Fibroblast of skin of back (primary cell): ENCODE results near the gene SLC2A9.

Source experiments
- DNase-seq: peaks from one replicate; pipeline ENCODE4 v3.0.0-alpha.2; 2013

SLC2A9 gene

GRCh38 chr4:10041036-10041435 is 19.7 kb upstream of the SLC2A9 start:
- DNase-seq: no peak

- DNase-seq: no peak
These were observed 19.0 kb upstream of the SLC2A9 start for GRCh38 chr4:10040049-10040892.

- no peak for DNase-seq
These were observed 15.6 kb upstream of the SLC2A9 start for GRCh38 chr4:10036807-10037342.

- no peak for DNase-seq
These were observed 13.8 kb upstream of the SLC2A9 start for GRCh38 chr4:10035130-10035529.

DNA sequence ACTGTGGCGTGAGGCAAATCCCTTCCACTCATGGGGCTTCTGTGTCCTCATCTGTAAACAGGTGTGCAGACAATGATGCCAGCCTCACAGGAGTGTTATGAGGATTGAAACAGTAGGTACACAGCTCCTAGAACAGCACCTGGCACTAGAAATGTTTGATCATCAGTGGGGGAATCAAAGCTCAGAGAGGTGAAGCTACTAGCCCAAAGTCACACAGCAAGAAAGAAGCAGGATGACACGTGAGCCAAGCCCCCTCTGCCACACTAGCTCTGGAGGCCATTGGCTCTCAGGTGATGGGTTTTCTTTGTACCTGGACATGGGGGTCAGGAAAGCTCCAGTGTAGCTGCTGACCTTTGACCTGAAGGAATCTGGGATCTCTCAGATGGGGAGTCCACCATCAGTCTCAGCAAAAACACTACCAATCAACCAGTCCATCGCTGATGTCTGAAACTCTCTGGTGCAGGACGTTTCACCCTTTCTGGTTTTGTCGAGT is 13.4 kb upstream of the SLC2A9 start:
- no peak for DNase-seq

DNA sequence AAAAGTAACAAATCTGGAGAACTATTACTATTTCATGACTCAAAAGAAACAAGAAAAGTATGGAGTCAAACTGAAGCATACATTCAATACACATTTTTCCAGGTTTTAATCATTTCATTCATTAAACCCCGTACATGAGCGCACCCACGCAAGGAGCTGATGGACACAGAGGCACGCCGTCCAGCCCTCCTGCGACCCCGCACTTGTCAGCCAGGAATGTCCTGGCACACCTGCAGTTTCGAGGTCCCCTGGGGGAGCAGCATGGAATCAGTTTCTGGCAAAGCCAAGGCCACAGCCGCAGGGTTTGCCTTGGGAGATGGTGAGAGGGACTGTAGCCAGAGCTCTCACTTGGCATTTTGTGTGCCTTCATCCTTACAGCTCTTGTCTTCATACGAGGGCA is 12.8 kb upstream of the SLC2A9 start:
- no peak for DNase-seq

DNA sequence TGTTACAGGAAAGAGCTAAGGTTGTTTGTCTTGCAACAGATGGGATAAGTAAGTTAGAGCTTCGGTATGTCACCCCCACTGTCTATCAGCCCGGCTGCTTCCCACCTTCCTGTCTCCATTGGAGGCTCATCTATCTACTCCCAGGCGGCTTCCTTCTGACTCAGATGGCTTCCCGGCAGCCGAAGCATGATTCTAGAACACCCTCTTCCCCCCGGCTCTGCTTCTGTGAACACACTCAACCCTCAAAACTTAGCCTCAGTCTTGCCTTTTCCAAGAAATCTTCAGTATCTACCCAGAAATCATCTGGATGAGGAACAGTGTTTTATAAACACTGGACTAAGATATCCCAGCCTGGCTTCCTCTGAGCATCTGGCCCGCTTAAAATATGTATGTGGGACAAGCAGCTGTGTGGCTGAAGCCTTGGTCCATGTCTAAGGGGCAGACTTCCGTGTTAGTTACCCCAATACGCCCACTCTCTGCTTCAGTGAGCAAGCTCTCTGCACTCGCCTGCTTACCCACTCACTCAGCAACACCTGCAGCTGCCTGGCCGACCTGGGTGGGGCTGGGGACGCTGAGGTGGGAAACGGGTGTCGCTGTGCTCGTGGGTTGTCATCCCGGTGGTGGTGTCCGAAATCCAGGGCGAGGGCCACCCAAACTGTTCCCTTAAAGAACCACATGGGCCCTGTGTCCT is 12.0 kb upstream of the SLC2A9 start:
- peak; percentile 74 for DNase-seq

GRCh38 chr4:10032625-10033024 is 11.3 kb upstream of the SLC2A9 start:
- DNase-seq: peak; percentile 52

- peak; percentile 54 for DNase-seq
These were observed 10.6 kb upstream of the SLC2A9 start for GRCh38 chr4:10031668-10032590.

DNA sequence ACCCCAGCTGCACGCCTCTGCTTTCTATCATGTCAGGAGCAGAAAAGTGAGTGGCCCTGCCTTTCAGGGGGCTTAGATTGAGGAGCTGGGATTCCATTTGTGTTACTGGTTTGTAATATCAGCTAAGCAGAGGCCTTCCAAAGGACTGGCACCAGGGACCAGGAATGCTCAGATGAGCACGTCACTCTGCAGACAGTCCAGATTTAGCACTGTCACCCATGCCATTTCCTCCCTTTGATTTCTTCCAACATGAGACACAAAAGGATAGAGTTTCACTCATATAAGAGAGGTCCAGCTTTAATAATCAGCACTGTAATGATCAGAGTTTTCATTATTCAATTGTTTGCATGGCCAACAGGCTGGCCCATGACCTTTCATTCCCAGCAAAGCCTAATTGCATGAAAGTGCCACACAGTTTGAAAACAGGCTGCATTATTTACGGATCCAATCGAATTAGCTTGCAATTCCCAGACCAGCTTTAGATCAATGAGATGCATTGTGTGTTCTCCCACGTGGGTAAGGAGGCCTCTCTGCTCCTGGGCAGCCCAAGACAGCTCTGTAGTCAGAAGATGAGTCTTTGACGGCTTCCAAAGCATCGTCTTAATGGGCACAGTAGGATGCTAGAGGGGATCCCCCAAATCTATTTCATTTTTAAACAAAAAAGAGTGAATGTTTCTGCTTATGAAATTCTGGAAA is 9.8 kb upstream of the SLC2A9 start:
- DNase-seq: peak; percentile 43

GRCh38 chr4:10029403-10029802 is 8.1 kb upstream of the SLC2A9 start:
- no peak for DNase-seq

GRCh38 chr4:10028910-10029309 is 7.6 kb upstream of the SLC2A9 start:
- peak; percentile 45 for DNase-seq

- DNase-seq: no peak
These were observed 5.2 kb upstream of the SLC2A9 start for GRCh38 chr4:10026485-10026884.

DNA sequence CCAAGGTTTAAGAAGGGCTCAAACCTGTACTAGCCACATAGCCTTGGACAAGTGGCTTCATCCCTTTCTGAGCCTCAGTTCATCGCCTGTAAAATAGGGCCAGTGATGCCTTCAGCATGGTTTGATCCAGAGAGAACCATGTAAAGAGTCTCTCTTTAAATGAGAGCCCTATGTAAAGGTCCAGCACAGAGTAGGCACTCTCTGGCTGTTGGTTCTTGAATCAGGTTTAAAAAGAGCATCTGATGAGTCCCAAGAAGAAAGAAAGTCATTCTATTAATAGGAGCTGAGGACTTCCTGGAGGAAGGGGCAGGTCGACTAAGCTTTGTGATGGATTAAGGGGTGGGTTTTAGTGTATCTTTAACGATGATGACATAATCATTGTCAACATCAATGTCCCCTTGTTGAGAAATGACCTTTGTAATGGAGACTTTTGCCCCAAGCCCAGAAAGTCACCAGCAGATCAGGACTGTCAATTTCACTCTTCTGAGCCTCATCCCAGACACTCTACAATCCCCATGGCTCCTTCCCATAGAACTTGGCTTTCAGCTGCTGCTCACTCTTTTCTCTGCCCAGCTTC is 4.0 kb upstream of the SLC2A9 start:
- no peak for DNase-seq

- no peak for DNase-seq
These were observed 3.0 kb upstream of the SLC2A9 start for GRCh38 chr4:10024303-10024702.

DNA sequence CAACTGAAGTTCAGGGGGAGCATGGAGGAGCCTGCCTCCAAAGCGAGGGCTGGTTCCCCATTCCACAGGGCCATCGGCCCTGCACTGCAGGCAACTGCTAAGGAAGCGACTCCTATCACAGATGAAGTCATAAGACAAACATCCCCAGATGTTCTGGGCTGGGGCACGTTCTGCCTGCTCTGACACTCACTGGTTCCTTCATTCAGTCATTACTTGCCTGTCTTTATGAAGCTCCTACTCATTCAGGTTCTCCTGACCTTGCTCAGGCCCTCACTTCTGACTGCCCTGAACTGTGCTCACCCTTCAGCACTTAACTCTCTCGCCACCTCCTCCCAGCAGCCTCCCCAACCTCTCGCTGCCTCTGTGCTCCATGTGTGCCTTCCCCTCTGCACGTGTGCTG is 2.5 kb upstream of the SLC2A9 start:
- peak; percentile 59 for DNase-seq

DNA sequence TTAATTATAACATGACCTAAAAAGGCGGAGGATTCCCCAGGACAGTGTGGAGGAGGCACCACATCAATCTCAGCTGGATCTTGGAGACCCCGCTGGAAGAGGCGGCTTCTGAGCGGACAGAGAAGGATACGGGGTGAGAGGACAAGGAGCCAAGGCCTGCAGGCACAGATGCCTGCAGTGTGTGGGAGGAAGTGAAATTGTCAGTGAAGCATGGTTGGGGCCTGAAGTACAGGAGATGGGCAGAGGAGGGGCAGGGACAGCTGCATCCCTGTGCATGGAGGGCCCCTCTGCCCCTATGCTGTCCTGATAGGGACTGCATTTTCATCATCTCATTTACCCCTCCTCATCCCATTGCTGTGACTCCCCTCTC is 1.7 kb upstream of the SLC2A9 start:
- DNase-seq: no peak

DNA sequence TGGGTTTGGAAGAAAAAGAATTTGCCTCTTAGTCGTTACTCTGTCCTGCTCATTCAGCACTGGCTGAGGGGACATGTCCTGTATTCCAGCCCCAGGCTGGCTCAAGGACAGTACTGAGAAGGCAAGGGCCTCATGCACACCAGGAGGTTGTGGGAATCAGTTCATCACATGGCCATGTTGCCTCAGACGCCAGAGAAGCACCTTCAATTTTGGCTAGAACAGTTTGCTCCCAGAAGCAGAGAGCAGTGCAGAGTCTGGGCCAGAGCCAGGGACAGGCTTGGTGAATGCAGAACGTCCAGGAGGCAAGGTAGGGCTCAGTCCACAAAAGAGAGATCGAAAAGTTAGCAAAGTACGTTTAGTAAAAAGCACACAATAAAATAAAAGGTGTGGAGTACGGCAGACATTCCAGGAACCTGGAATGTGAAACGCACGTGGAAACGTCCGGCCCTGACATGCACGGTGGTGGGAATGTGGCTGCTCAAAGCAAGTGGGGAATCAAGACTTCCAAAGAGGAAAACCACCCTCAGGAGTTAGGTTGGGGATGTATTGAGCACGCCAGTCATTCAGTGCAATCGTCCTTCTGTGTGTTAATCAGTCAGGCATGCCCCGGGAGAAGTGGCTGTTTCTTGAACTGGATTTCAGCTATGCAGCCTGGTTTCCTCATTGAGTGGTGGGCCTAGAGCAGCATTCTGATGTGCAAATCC is 1.2 kb upstream of the SLC2A9 start:
- DNase-seq: no peak

DNA sequence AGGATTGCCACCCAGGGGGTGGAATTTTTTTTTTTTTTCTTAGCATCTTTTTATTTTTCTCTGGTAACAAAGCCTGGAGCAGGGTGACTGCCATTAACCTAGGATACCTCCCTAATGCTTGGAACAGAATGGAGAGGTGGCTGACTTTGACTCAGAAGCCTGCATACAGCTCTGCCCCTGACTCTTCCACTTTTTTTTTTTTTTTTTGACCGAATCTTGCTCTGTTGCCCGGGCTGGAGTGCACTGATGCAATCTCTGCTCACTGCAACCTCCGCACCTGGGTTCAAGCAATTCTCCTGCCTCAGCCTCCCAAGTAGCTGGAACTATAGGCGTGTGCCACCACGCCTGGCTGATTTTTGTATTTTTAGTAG is 341 bp upstream of the SLC2A9 start:
- DNase-seq: no peak

- no peak for DNase-seq
These were observed 1.2 kb downstream of the SLC2A9 start for GRCh38 chr4:10020106-10020505.

- DNase-seq: no peak
These were observed 1.7 kb downstream of the SLC2A9 start for GRCh38 chr4:10019521-10020051.
